IMR-90 (cell line): ENCODE measurements around the gene SLC26A8. TPM values are rescaled to one million over a fixed set of nuclear protein-coding genes. Genes with fewer than 3 reads are reported as not detected.

ENCODE experiments used
- ATAC-seq: fragments of 200-7000 bp; cut with Tn5 transposase; 2 replicates; pipeline ENCODE4 v1.9.1; 2020; ENCODE audit warnings: low read depth, mild to moderate bottlenecking, moderate library complexity
- BruUV-seq: library from RNA; stranded (reverse); fragments of 400-500 nt; replicated peaks from 2 replicates; lab custom pipeline; 2021; lab: Mats Ljungman, UMichigan
- CTCF ChIA-PET: fragments of 300-600 bp; formaldehyde crosslinking; extraction: SDS; loops from one replicate; lab custom pipeline; 2021; ENCODE audit warnings: antibody characterized with exemption; lab: Yijun Ruan, JAX
- POLR2A ChIA-PET: fragments of 300-600 bp; sonication (Branson Sonifier 250); formaldehyde crosslinking; loops from one replicate; lab custom pipeline; 2022; ENCODE audit warnings: antibody characterized with exemption; ENCODE audit not compliant: unreplicated experiment; lab: Charles Lee
- DNase-seq: peaks from one replicate; pipeline ENCODE4 v3.0.0; 2013
- H2AFZ ChIP-seq: replicated peaks from 2 replicates; pipeline ENCODE3; 2013; ENCODE audit warnings: low read length, mild to moderate bottlenecking; ENCODE audit not compliant: poor library complexity
- H2AK5ac ChIP-seq: 2 replicates; pipeline ENCODE4 v1.6.1; 2013; ENCODE audit warnings: low read depth, low read length, inconsistent platforms
- H2AK9ac ChIP-seq: replicated peaks from 2 replicates; pipeline ENCODE3; 2013; ENCODE audit warnings: mild to moderate bottlenecking, low read depth, low read length, moderate library complexity; ENCODE audit not compliant: poor library complexity
- H2BK120ac ChIP-seq: 2 replicates; pipeline ENCODE4 v1.6.1; 2013; ENCODE audit warnings: low read depth, low read length, inconsistent platforms
- H2BK15ac ChIP-seq: 3 replicates; pipeline ENCODE4 v1.6.1; 2013; ENCODE audit warnings: low read depth, low read length, inconsistent platforms
- H2BK20ac ChIP-seq: 2 replicates; pipeline ENCODE4 v1.6.1; 2013; ENCODE audit warnings: low read depth, mild to moderate bottlenecking, inconsistent platforms, low read length, moderate library complexity
- H2BK5ac ChIP-seq: 2 replicates; pipeline ENCODE4 v1.6.1; 2013; ENCODE audit warnings: mild to moderate bottlenecking, low read depth, low read length, inconsistent platforms; ENCODE audit not compliant: poor library complexity, severe bottlenecking
- H3K14ac ChIP-seq: replicated peaks from 2 replicates; pipeline ENCODE4 v1.6.1; 2013; ENCODE audit warnings: low read depth, low read length, inconsistent platforms
- H3K18ac ChIP-seq: 2 replicates; pipeline ENCODE4 v1.6.1; 2013; ENCODE audit warnings: low read depth, low read length, control low read depth
- H3K23ac ChIP-seq: 2 replicates; pipeline ENCODE4 v1.6.1; 2013; ENCODE audit warnings: low read depth, low read length, inconsistent platforms
- H3K27ac ChIP-seq: 2 replicates; pipeline ENCODE4 v1.5.1; 2013; ENCODE audit warnings: mild to moderate bottlenecking, control low read depth, low read length; ENCODE audit not compliant: insufficient read depth
- H3K27me3 ChIP-seq: 2 replicates; pipeline ENCODE4 v1.6.1; 2013; ENCODE audit warnings: low read length; ENCODE audit not compliant: control insufficient read depth, insufficient read depth
- H3K36me3 ChIP-seq: 2 replicates; pipeline ENCODE4 v1.6.1; 2013; ENCODE audit warnings: low read length, mixed read lengths; ENCODE audit not compliant: control insufficient read depth, insufficient read depth
- H3K4ac ChIP-seq: 2 replicates; pipeline ENCODE4 v1.6.1; 2013; ENCODE audit warnings: low read depth, low read length, inconsistent platforms
- H3K4me1 ChIP-seq: 2 replicates; pipeline ENCODE4 v1.6.1; 2013; ENCODE audit warnings: low read length, mixed read lengths; ENCODE audit not compliant: control insufficient read depth, insufficient read depth
- H3K4me2 ChIP-seq: 2 replicates; pipeline ENCODE4 v1.6.1; 2013; ENCODE audit warnings: low read depth, mild to moderate bottlenecking, control low read depth, low read length, moderate library complexity
- H3K4me3 ChIP-seq: 2 replicates; pipeline ENCODE4 v1.5.1; 2013; ENCODE audit warnings: low read depth, mild to moderate bottlenecking, control low read depth, low read length, moderate library complexity; ENCODE audit not compliant: insufficient read depth
- H3K56ac ChIP-seq: 2 replicates; pipeline ENCODE4 v1.6.1; 2013; ENCODE audit warnings: low read length, inconsistent platforms; ENCODE audit not compliant: insufficient read depth; ENCODE audit errors: extremely low read depth
- H3K79me1 ChIP-seq, 2 experiments: 2 replicates each; pipeline ENCODE4 v1.6.1; 2013; ENCODE audit warnings: low read length in 2 of 2, inconsistent platforms in 1 of 2, low read depth in 1 of 2
- H3K9ac ChIP-seq: 2 replicates; pipeline ENCODE4 v1.6.1; 2013; ENCODE audit warnings: low read depth, low read length, control low read depth
- H3K9me1 ChIP-seq: 2 replicates; pipeline ENCODE4 v1.6.1; 2013; ENCODE audit warnings: low read length, inconsistent platforms; ENCODE audit not compliant: insufficient read depth
- H3K9me3 ChIP-seq: 2 replicates; pipeline ENCODE4 v1.6.1; 2013; ENCODE audit warnings: low read length; ENCODE audit not compliant: control insufficient read depth, insufficient read depth
- H4K20me1 ChIP-seq: 2 replicates; pipeline ENCODE4 v1.6.1; 2013; ENCODE audit warnings: low read length, inconsistent platforms; ENCODE audit not compliant: insufficient read depth
- H4K5ac ChIP-seq: 2 replicates; pipeline ENCODE4 v1.6.1; 2013; ENCODE audit warnings: mild to moderate bottlenecking, low read depth, low read length, control low read depth
- H4K8ac ChIP-seq, 2 experiments: 2 replicates each; pipeline ENCODE4 v1.6.1; 2013; ENCODE audit warnings: low read depth in 2 of 2, low read length in 2 of 2, control low read depth in 1 of 2, inconsistent platforms in 1 of 2
- H4K91ac ChIP-seq: 2 replicates; pipeline ENCODE4 v1.6.1; 2013; ENCODE audit warnings: low read depth, low read length, inconsistent platforms; ENCODE audit not compliant: insufficient read depth
- BHLHE40 ChIP-seq: fragments of 150-350 bp; IDR thresholded peaks from 2 replicates; pipeline ENCODE4 v1.6.1; 2016; ENCODE audit warnings: mild to moderate bottlenecking, low read depth, low read length
- CEBPB ChIP-seq: IDR thresholded peaks from 2 replicates; pipeline ENCODE4 v1.6.1; 2012; ENCODE audit warnings: low read depth, low read length, improper control_type of control experiment
- CHD1 ChIP-seq: IDR thresholded peaks from 2 replicates; pipeline ENCODE4 v1.6.1; 2012; ENCODE audit warnings: low read depth, low read length, improper control_type of control experiment
- CTCF ChIP-seq: conservative IDR thresholded peaks from 2 replicates; pipeline ENCODE4 v1.5.1; 2012; ENCODE audit warnings: mild to moderate bottlenecking, low read depth, low read length, improper control_type of control experiment
- FOS ChIP-seq: fragments of 150-350 bp; IDR thresholded peaks from 2 replicates; pipeline ENCODE4 v1.6.1; 2016; ENCODE audit warnings: low read depth, low read length
- MAFK ChIP-seq: IDR thresholded peaks from 2 replicates; pipeline ENCODE4 v1.6.1; 2012; ENCODE audit warnings: low read depth, low read length, improper control_type of control experiment
- MAZ ChIP-seq: IDR thresholded peaks from 2 replicates; pipeline ENCODE4 v1.6.1; 2012; ENCODE audit warnings: low read depth, mild to moderate bottlenecking, low read length, improper control_type of control experiment, moderate library complexity, borderline replicate concordance
- MXI1 ChIP-seq: IDR thresholded peaks from 2 replicates; pipeline ENCODE4 v1.6.1; 2012; ENCODE audit warnings: low read depth, mild to moderate bottlenecking, low read length, moderate library complexity, borderline replicate concordance
- NFE2L2 ChIP-seq: fragments of 150-350 bp; IDR thresholded peaks from 2 replicates; pipeline ENCODE4 v1.6.1; 2016; ENCODE audit warnings: low read depth, mild to moderate bottlenecking, low read length
- POLR2A ChIP-seq: IDR thresholded peaks from 2 replicates; pipeline ENCODE4 v1.6.1; 2012; ENCODE audit warnings: mild to moderate bottlenecking, low read depth, low read length
- RAD21 ChIP-seq: IDR thresholded peaks from 2 replicates; pipeline ENCODE4 v1.6.1; 2012; ENCODE audit warnings: low read length, improper control_type of control experiment
- RCOR1 ChIP-seq: IDR thresholded peaks from 2 replicates; pipeline ENCODE4 v1.6.1; 2012; ENCODE audit warnings: mild to moderate bottlenecking, low read length, improper control_type of control experiment; ENCODE audit not compliant: insufficient replicate concordance
- RFX5 ChIP-seq: IDR thresholded peaks from 2 replicates; pipeline ENCODE4 v1.8.0; 2012; ENCODE audit warnings: low read depth, mild to moderate bottlenecking, low read length, moderate library complexity
- SMC3 ChIP-seq: fragments of 150-350 bp; IDR thresholded peaks from 2 replicates; pipeline ENCODE4 v1.6.1; 2016; ENCODE audit warnings: low read depth, mild to moderate bottlenecking, antibody characterized with exemption, low read length, moderate library complexity
- USF2 ChIP-seq: fragments of 150-350 bp; IDR thresholded peaks from 2 replicates; pipeline ENCODE4 v1.6.1; 2017; ENCODE audit warnings: mild to moderate bottlenecking, antibody characterized with exemption, low read length, low read depth
- WGBS, 2 experiments: methylation state at CpG; one replicate each; pipeline versions ENCODE4 v1.1.5 to v1.1.7; 2013; ENCODE audit warnings: missing lambda C conversion rate in 2 of 2; ENCODE audit not compliant: insufficient read length in 1 of 2; ENCODE audit errors: extremely low coverage in 2 of 2; 5-methylcytosine and 5-hydroxymethylcytosine counted together
- dilution Hi-C: fragments of 300-500 bp; cut with HindIII; formaldehyde crosslinking; loops from one replicate; pipeline ENCODE4 v1.14.3; 2018; ENCODE audit warnings: low sequenced_read_pairs; ENCODE audit not compliant: unreplicated experiment
- in situ Hi-C: fragments of 300-500 bp; cut with MboI; formaldehyde crosslinking; loops from 3 replicates; pipeline ENCODE4 v1.14.3; 2019; ENCODE audit warnings: low sequenced_read_pairs, inconsistent platforms, mixed read lengths
- intact Hi-C: fragments of 100-400 bp; cut with micrococcal nuclease; formaldehyde crosslinking; loops from 2 replicates; pipeline ENCODE4 v1.10.0; 2022
- polyA plus RNA-seq, 3 experiments: library from polyadenylated mRNA; depleted of rRNA; stranded (reverse); fragments of >200 nt; gene quantifications; 2 replicates each; pipeline ENCODE4 v1.2.3, GENCODE V29; 2012; ENCODE audit warnings: low replicate concordance in 1 of 3
- total RNA-seq: library from RNA; depleted of rRNA; stranded (reverse); fragments of >200 nt; gene quantifications from 2 replicates; pipeline ENCODE4 v1.2.3, GENCODE V29; 2012
- TF ChIP-seq, protein P1 (sequence below): fragments of 150-350 bp; IDR thresholded peaks from 2 replicates; pipeline ENCODE4 v1.6.1; 2016; ENCODE audit warnings: low read depth, mild to moderate bottlenecking, low read length, moderate library complexity, borderline replicate concordance

SLC26A8 gene
- total and polyA plus RNA-seq, 2 of the 4 experiments (the other 2 are of a cell fraction), result 0.07 TPM; not detected in 1

- CTCF ChIA-PET, result no interaction called here
These were observed 24.0 kb downstream of the SLC26A8 start for GRCh38 chr6:36000451-36000850.

More at GRCh38 chr6:36000451-36000850, 24.0 kb downstream of the SLC26A8 start:
- no TSS peak for BruUV-seq
- no CpG with 5 or more reads among the region's 1 CpG for WGBS, 2 experiments
- TF ChIP-seq USF2 (no peak), RCOR1 (no peak), RFX5 (no peak), FOS (no peak), RAD21 (no peak), CHD1 (no peak), SMC3 (no peak), POLR2A (no peak), MXI1 (no peak), CTCF (no peak), MAFK (no peak), BHLHE40 (no peak), CEBPB (no peak), MAZ (no peak), NFE2L2 (no peak)
- TF ChIP-seq, protein P1, sequence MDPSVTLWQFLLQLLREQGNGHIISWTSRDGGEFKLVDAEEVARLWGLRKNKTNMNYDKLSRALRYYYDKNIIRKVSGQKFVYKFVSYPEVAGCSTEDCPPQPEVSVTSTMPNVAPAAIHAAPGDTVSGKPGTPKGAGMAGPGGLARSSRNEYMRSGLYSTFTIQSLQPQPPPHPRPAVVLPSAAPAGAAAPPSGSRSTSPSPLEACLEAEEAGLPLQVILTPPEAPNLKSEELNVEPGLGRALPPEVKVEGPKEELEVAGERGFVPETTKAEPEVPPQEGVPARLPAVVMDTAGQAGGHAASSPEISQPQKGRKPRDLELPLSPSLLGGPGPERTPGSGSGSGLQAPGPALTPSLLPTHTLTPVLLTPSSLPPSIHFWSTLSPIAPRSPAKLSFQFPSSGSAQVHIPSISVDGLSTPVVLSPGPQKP, result no peak
- H3K4me2 ChIP-seq, result no peak overlapping the region
- no peak overlapping the region for H3K4ac ChIP-seq
- dilution Hi-C loops (no loop called here), in situ Hi-C loops (no loop called here), intact Hi-C loops (no loop called here)
- no peak overlapping the region for H4K5ac ChIP-seq
- H2AK5ac ChIP-seq, result no peak overlapping the region
- H3K18ac ChIP-seq, result no peak overlapping the region
- no peak for DNase-seq
- no peak overlapping the region for H3K9ac ChIP-seq
- no peak overlapping the region for H2BK20ac ChIP-seq
- no peak overlapping the region for H3K27ac ChIP-seq
- H2BK120ac ChIP-seq, result no peak overlapping the region
- H3K4me3 ChIP-seq, result no peak overlapping the region
- no peak overlapping the region for H2BK15ac ChIP-seq
- H3K23ac ChIP-seq, result no peak overlapping the region
- H3K4me1 ChIP-seq, result no peaks in the 10 kb centered on the region
- H2BK5ac ChIP-seq, result no peak overlapping the region
- no peaks in the 10 kb centered on the region for H3K79me1 ChIP-seq
- no peak for ATAC-seq
- no peaks in the 10 kb centered on the region for H4K20me1 ChIP-seq
- H4K8ac ChIP-seq, result no peak overlapping the region
- no peaks in the 10 kb centered on the region for H3K9me3 ChIP-seq
- H3K27me3 ChIP-seq, result peaks cover 8% of the 10 kb centered on the region
- no peaks in the 10 kb centered on the region for H3K36me3 ChIP-seq
- no peak overlapping the region for H3K56ac ChIP-seq
- H2AFZ ChIP-seq, result no peak overlapping the region
- no peak overlapping the region for H2AK9ac ChIP-seq
- POLR2A ChIA-PET, result no interaction called here
- no peak overlapping the region for H3K14ac ChIP-seq
- no peaks in the 10 kb centered on the region for H3K9me1 ChIP-seq
- no peak overlapping the region for H4K91ac ChIP-seq
